ENCODE measurements around the gene NSD2.
"Not testable (repeated sequence)": the region's sequence is repeated elsewhere in the genome, so short reads cannot be mapped to it uniquely, and the experiment has no call there.

Gene NSD2

GRCh38 chr4:1870578-1871443 lies at the start of gene NSD2:
TSS of gene NSD2 (plus strand) at chr4:1871393. CDS start at chr4:1900655, 29,262 bp downstream.
- DNase-seq: peak; percentile 84

GRCh38 chr4:1821679-1822567 lies 49.3 kb upstream of the NSD2 start:
- DNase-seq: no peak

GRCh38 chr4:1822568-1823544 lies 48.3 kb upstream of the NSD2 start:
- DNase-seq: no peak

GRCh38 chr4:1823545-1823932 lies 47.7 kb upstream of the NSD2 start:
- no peak for DNase-seq

GRCh38 chr4:1824746-1825145 lies 46.4 kb upstream of the NSD2 start:
- DNase-seq: no peak

- no peak for DNase-seq
Measured at GRCh38 chr4:1825326-1825725, 45.9 kb upstream of the NSD2 start.

- DNase-seq: no peak
Measured at GRCh38 chr4:1826531-1827350, 44.5 kb upstream of the NSD2 start.

GRCh38 chr4:1830234-1830633 lies 41.0 kb upstream of the NSD2 start:
- no peak for DNase-seq

- no peak for DNase-seq
Measured at GRCh38 chr4:1830642-1831228, 40.5 kb upstream of the NSD2 start.

GRCh38 chr4:1831331-1831730 lies 39.9 kb upstream of the NSD2 start:
- DNase-seq: no peak

GRCh38 chr4:1832690-1833089 lies 38.5 kb upstream of the NSD2 start:
- DNase-seq: no peak

- DNase-seq: no peak
Measured at GRCh38 chr4:1833307-1834046, 37.7 kb upstream of the NSD2 start.

GRCh38 chr4:1834047-1834775 lies 37.0 kb upstream of the NSD2 start:
- no peak for DNase-seq

- not testable (repeated sequence) for DNase-seq
Measured at GRCh38 chr4:1835836-1836235, 35.4 kb upstream of the NSD2 start.

- no peak for DNase-seq
Measured at GRCh38 chr4:1836650-1837049, 34.5 kb upstream of the NSD2 start.

- DNase-seq: no peak
Measured at GRCh38 chr4:1837069-1837468, 34.1 kb upstream of the NSD2 start.

GRCh38 chr4:1839282-1839681 lies 31.9 kb upstream of the NSD2 start:
- no peak for DNase-seq

- DNase-seq: no peak
Measured at GRCh38 chr4:1841201-1841886, 29.8 kb upstream of the NSD2 start.

GRCh38 chr4:1841887-1842210 lies 29.3 kb upstream of the NSD2 start:
- DNase-seq: no peak
